GM12878 (cell line): Measurements from ENCODE around the gene RPL12. TPM values are rescaled to one million over a fixed set of nuclear protein-coding genes. Genes with fewer than 3 reads are reported as not detected.

Experiments used
- ATAC-seq: fragments of 200-7000 bp; cut with Tn5 transposase; 3 replicates; pipeline ENCODE4 v1.9.1; 2020; ENCODE audit warnings: mild to moderate bottlenecking, moderate library complexity
- BruUV-seq: library from RNA; stranded (reverse); fragments of 400-500 nt; replicated peaks from 2 replicates; lab custom pipeline; 2021; lab: Mats Ljungman, UMichigan
- CTCF ChIA-PET: fragments of 300-600 bp; sonication (Branson Sonifier 250); formaldehyde crosslinking; extraction: SDS; loops from one replicate; lab custom pipeline; 2021; ENCODE audit warnings: inconsistent platforms; lab: Yijun Ruan, JAX
- POLR2A ChIA-PET: fragments of 350-600 bp; formaldehyde crosslinking; extraction: SDS; loops from one replicate; lab custom pipeline; 2021; ENCODE audit warnings: inconsistent platforms; lab: Charles Lee
- RAD21 ChIA-PET: fragments of 300-600 bp; sonication (Branson Sonifier 250); formaldehyde crosslinking; loops from one replicate; lab custom pipeline; 2023; ENCODE audit warnings: antibody characterized with exemption; ENCODE audit not compliant: unreplicated experiment; lab: Charles Lee
- SMC1A ChIA-PET: fragments of 300-600 bp; sonication (Branson Sonifier 250); formaldehyde crosslinking; loops from one replicate; lab custom pipeline; 2023; ENCODE audit not compliant: unreplicated experiment, uncharacterized antibody; lab: Charles Lee
- DNase-seq: peaks from one replicate; pipeline ENCODE4 v3.0.0-alpha.2; 2011; ENCODE audit warnings: low read depth, low spot score
- FAIRE-seq: peaks from 3 replicates; lab custom pipeline; 2011; peaks lifted over from hg19 to GRCh38; lab: Jason Lieb, UNC
- H2AFZ ChIP-seq: 2 replicates; pipeline ENCODE4 v1.6.0; 2011; ENCODE audit warnings: low read depth, low read length, control low read depth; ENCODE audit not compliant: control insufficient read depth
- H3K27ac ChIP-seq: 2 replicates; pipeline ENCODE4 v1.5.1; 2011; ENCODE audit warnings: control low read depth; ENCODE audit not compliant: control insufficient read depth, insufficient read depth
- H3K27me3 ChIP-seq, 2 experiments: replicated peaks in 1 of 2; 2 replicates each; pipeline versions ENCODE4 v1.6.0 to v1.6.1; 2011; ENCODE audit warnings: low read length in 1 of 2; ENCODE audit not compliant: control insufficient read depth in 2 of 2, insufficient read depth in 2 of 2
- H3K36me3 ChIP-seq, 2 experiments: 2 replicates each; pipeline ENCODE4 v1.5.1; 2011; ENCODE audit warnings: low read length in 1 of 2; ENCODE audit not compliant: control insufficient read depth in 2 of 2, insufficient read depth in 2 of 2
- H3K4me1 ChIP-seq: 2 replicates; pipeline ENCODE4 v1.6.1; 2011; ENCODE audit warnings: mild to moderate bottlenecking, low read length, moderate library complexity, mixed read lengths; ENCODE audit not compliant: control insufficient read depth, insufficient read depth
- H3K4me2 ChIP-seq: 2 replicates; pipeline ENCODE4 v1.6.0; 2011; ENCODE audit warnings: control low read depth; ENCODE audit not compliant: control insufficient read depth, insufficient read depth
- H3K4me3 ChIP-seq: fragments of 200-600 bp; sonication (generic); 2 replicates; pipeline ENCODE4 v1.5.1; 2016
- H3K79me2 ChIP-seq: 2 replicates; pipeline ENCODE4 v1.6.0; 2011; ENCODE audit warnings: low read length; ENCODE audit not compliant: control insufficient read depth, insufficient read depth
- H3K9ac ChIP-seq: 2 replicates; pipeline ENCODE4 v1.8.0; 2011; ENCODE audit warnings: low read length, control low read depth, mixed read lengths; ENCODE audit not compliant: control insufficient read depth, insufficient read depth
- H3K9me3 ChIP-seq: replicated peaks from 3 replicates; pipeline ENCODE4 v1.5.1; 2011; ENCODE audit warnings: mild to moderate bottlenecking, low read length; ENCODE audit not compliant: control insufficient read depth, insufficient read depth
- H4K20me1 ChIP-seq: 2 replicates; pipeline ENCODE4 v1.6.0; 2011; ENCODE audit not compliant: control insufficient read depth, insufficient read depth
- BCL11A ChIP-seq: IDR thresholded peaks from 2 replicates; pipeline ENCODE4 v1.6.1; 2011; ENCODE audit warnings: low read depth, low read length
- CREB1 ChIP-seq: IDR thresholded peaks from 2 replicates; pipeline ENCODE4 v1.6.1; 2012; ENCODE audit warnings: low read depth, mild to moderate bottlenecking, inconsistent platforms
- DPF2 ChIP-seq: fragments of 450-650 bp; IDR thresholded peaks from 2 replicates; pipeline ENCODE4 v1.6.1; 2017; ENCODE audit warnings: mild to moderate bottlenecking
- ESRRA ChIP-seq: IDR thresholded peaks from 2 replicates; pipeline ENCODE4 v1.6.1; 2012; ENCODE audit warnings: mild to moderate bottlenecking, low read length, improper control_type of control experiment
- IRF5 ChIP-seq: fragments of 450-650 bp; IDR thresholded peaks from 2 replicates; pipeline ENCODE4 v1.6.1; 2017; ENCODE audit warnings: borderline replicate concordance
- JUNB ChIP-seq: IDR thresholded peaks from 2 replicates; pipeline ENCODE4 v1.6.1; 2016; ENCODE audit warnings: antibody characterized with exemption, mild to moderate bottlenecking
- NFIC ChIP-seq: IDR thresholded peaks from 2 replicates; pipeline ENCODE4 v1.6.1; 2012; ENCODE audit warnings: low read depth, mild to moderate bottlenecking, inconsistent platforms, low read length, moderate library complexity
- PKNOX1 ChIP-seq: fragments of 450-650 bp; IDR thresholded peaks from 2 replicates; pipeline ENCODE4 v1.6.1; 2016; ENCODE audit warnings: mild to moderate bottlenecking
- RAD21 ChIP-seq: IDR thresholded peaks from 2 replicates; pipeline ENCODE4 v1.6.1; 2011; ENCODE audit warnings: mild to moderate bottlenecking, low read depth, low read length, moderate library complexity; ENCODE audit not compliant: insufficient read depth
- RFX5 ChIP-seq: IDR thresholded peaks from 2 replicates; pipeline ENCODE4 v1.6.1; 2011; ENCODE audit warnings: low read depth, low read length, improper control_type of control experiment
- SMARCA5 ChIP-seq: fragments of 450-650 bp; IDR thresholded peaks from 2 replicates; pipeline ENCODE4 v1.6.1; 2017; ENCODE audit warnings: mild to moderate bottlenecking
- SMC3 ChIP-seq: IDR thresholded peaks from 2 replicates; pipeline ENCODE4 v1.6.1; 2011; ENCODE audit warnings: low read length, improper control_type of control experiment, borderline replicate concordance
- SPI1 ChIP-seq: IDR thresholded peaks from 2 replicates; pipeline ENCODE4 v1.6.1; 2011; ENCODE audit warnings: low read depth, mild to moderate bottlenecking, low read length, moderate library complexity, borderline replicate concordance; ENCODE audit not compliant: insufficient read depth
- SREBF1 ChIP-seq: IDR thresholded peaks from 2 replicates; pipeline ENCODE4 v1.6.1; 2012; ENCODE audit warnings: mild to moderate bottlenecking, low read length
- STAT1 ChIP-seq: fragments of 450-650 bp; conservative IDR thresholded peaks from 2 replicates; pipeline ENCODE4 v1.6.1; 2014; ENCODE audit warnings: antibody characterized with exemption, mild to moderate bottlenecking
- SUZ12 ChIP-seq: fragments of 200-600 bp; sonication (generic); IDR thresholded peaks from one replicate; pipeline ENCODE4 v1.6.1; 2018; ENCODE audit warnings: antibody characterized with exemption, mild to moderate bottlenecking; ENCODE audit not compliant: unreplicated experiment
- TBL1XR1 ChIP-seq: IDR thresholded peaks from 2 replicates; pipeline ENCODE4 v1.6.1; 2012; ENCODE audit warnings: low read depth, low read length, improper control_type of control experiment
- ZBTB40 ChIP-seq: fragments of 450-650 bp; IDR thresholded peaks from 2 replicates; pipeline ENCODE4 v1.6.1; 2016; ENCODE audit warnings: mild to moderate bottlenecking, moderate library complexity, borderline replicate concordance
- WGBS: methylation state at CpG from one replicate; pipeline ENCODE4 v1.1.6; 2016; ENCODE audit warnings: low lambda C conversion rate; ENCODE audit not compliant: insufficient replicate concordance, insufficient coverage; ENCODE audit errors: missing lambda C conversion rate; 5-methylcytosine and 5-hydroxymethylcytosine counted together
- in situ Hi-C: fragments of 300-500 bp; cut with MboI; formaldehyde crosslinking; loops from 9 replicates; pipeline ENCODE4 v1.14.3; 2018; ENCODE audit warnings: mixed read lengths
- intact Hi-C: fragments of 100-400 bp; cut with micrococcal nuclease; formaldehyde crosslinking; loops from one replicate; pipeline ENCODE4 v1.14.2; 2022; ENCODE audit not compliant: unreplicated experiment
- polyA plus RNA-seq, 11 experiments: library from polyadenylated mRNA; depleted of rRNA in 4 of 11; unstranded in 6 of 11; stranded (reverse) in 5 of 11; fragments of >200 nt; fragmentation: Nextera tagmentation in 4 of 11; fragmentation: Illumina TruSeq in 1 of 11; extraction: Ambion mirVana in 4 of 11; extraction: Trizol in 1 of 11; gene quantifications; 1 replicate in 1 of 11; 2 replicates in 10 of 11; pipeline versions ENCODE4 v1.2.1 to v1.2.3, GENCODE V29; 2011 to 2016; ENCODE audit warnings: inconsistent platforms in 2 of 11, missing spikeins in 2 of 11, low read depth in 1 of 11
- total RNA-seq, 4 experiments: library from RNA; depleted of rRNA in 3 of 4; stranded (reverse); fragments of >200 nt in 3 of 4; fragmentation: Illumina TruSeq in 1 of 4; extraction: Trizol in 1 of 4; gene quantifications; 2 replicates each; pipeline versions ENCODE4 v1.2.1 to v1.2.3, GENCODE V29; 2013 to 2021

RPL12 gene
- total and polyA plus RNA-seq, 10 of the 15 experiments (the other 5 are each of a cell fraction or from before 2014, with no cell fraction given): 961 to 5,544 (median 2,858) TPM

- ATAC-seq (peak; percentile 94), DNase-seq (peak; percentile 72), FAIRE-seq (peak; percentile 100)
- no TSS peak for BruUV-seq
- H3K9me3 ChIP-seq: no peaks in the 10 kb centered on the region
- peak within 1 kb of the TSS; percentile 99 for H3K9ac ChIP-seq
- H3K36me3 ChIP-seq: no peaks in the 10 kb centered on the region; a peak in 2 of 4 replicates
- ChIA-PET POLR2A (interaction anchor here (0.5 to 2.8 kb wide), 6 partner anchors 19 to 559 kb away, joined by 3 to 26 read pairs (median 4); partner anchors contain the start of genes LRSAM1, RPL12 and SLC2A8), RAD21 (interaction anchor here (0.9 to 1.2 kb wide), 3 partner anchors 28 to 35 kb away, joined by 3 read pairs; no protein-coding TSS in a partner anchor), SMC1A (interaction anchor here (0.8 to 2.0 kb wide), 5 partner anchors 24 to 35 kb away, joined by 3 to 7 read pairs (median 4); partner anchors contain the start of genes LRSAM1, RPL12 and SLC2A8), CTCF (interaction anchor here (0.6 to 2.5 kb wide), 8 partner anchors 25 to 310 kb away, joined by 3 to 8 read pairs (median 4); partner anchors contain the start of genes LRSAM1, RPL12 and SLC2A8)
- intact Hi-C loops: loop anchor here (5.0 to 10.0 kb wide), 2 partner anchors 112 to 479 kb away; no protein-coding TSS in a partner anchor
- H3K79me2 ChIP-seq: peaks cover 44% of the 10 kb centered on the region
- H2AFZ ChIP-seq: peak within 1 kb of the TSS; percentile 99
- peaks cover 13% of the 10 kb centered on the region for H3K4me1 ChIP-seq
- H4K20me1 ChIP-seq: no peaks in the 10 kb centered on the region
- H3K4me2 ChIP-seq: peak within 1 kb of the TSS; percentile 92
- H3K27ac ChIP-seq: peak within 1 kb of the TSS; percentile 88
- in situ Hi-C loops: no loop called here
- under 1% methylated on average over 54 of the region's 54 CpGs for WGBS
- H3K27me3 ChIP-seq: no peaks in the 10 kb centered on the region
- peak within 1 kb of the TSS; percentile 90 for H3K4me3 ChIP-seq
- no peak for TF ChIP-seq SUZ12
- TF ChIP-seq RAD21: no peak
- peak; percentile 40; the same call in 1 of the 2 replicates for TF ChIP-seq DPF2
- no peak; the same call in 1 of the 2 replicates for TF ChIP-seq SPI1
- peak; percentile 91 for TF ChIP-seq ZBTB40
- TF ChIP-seq CREB1: peak; percentile 98
- TF ChIP-seq TBL1XR1: no peak
- no peak for TF ChIP-seq STAT1
- no peak; the same call in 1 of the 2 replicates for TF ChIP-seq NFIC
- no peak for TF ChIP-seq IRF5
- no peak for TF ChIP-seq SMC3
- no peak for TF ChIP-seq SMARCA5
- TF ChIP-seq BCL11A: no peak
- TF ChIP-seq JUNB: no peak
- TF ChIP-seq SREBF1: peak; percentile 56; the same call in 1 of the 2 replicates
- TF ChIP-seq RFX5: no peak
- TF ChIP-seq PKNOX1: peak; percentile 14; the same call in 1 of the 2 replicates
- no peak for TF ChIP-seq ESRRA
Observed at GRCh38 chr9:127423934-127424675, 27.1 kb downstream of the RPL12 start, which contains the start of gene ZNF79. Gene ZNF79 (plus strand): TSS chr9:127424382. CDS start chr9:127424788, 406 bp downstream.
